MM.1S (cell line): ENCODE measurements around the gene RNGTT.

Source experiments
- CTCF ChIP-seq: fragments of 300-600 bp; sonication (generic); IDR thresholded peaks from 2 replicates; pipeline ENCODE4 v1.5.1; 2016; ENCODE audit warnings: antibody characterized with exemption, low read length, mixed read lengths
- EZH2 ChIP-seq: fragments of 300-600 bp; sonication (generic); optimal IDR thresholded peaks from 2 replicates; pipeline ENCODE3; 2017; ENCODE audit warnings: low read depth, mild to moderate bottlenecking, antibody characterized with exemption, low read length, mixed read lengths

DNA sequence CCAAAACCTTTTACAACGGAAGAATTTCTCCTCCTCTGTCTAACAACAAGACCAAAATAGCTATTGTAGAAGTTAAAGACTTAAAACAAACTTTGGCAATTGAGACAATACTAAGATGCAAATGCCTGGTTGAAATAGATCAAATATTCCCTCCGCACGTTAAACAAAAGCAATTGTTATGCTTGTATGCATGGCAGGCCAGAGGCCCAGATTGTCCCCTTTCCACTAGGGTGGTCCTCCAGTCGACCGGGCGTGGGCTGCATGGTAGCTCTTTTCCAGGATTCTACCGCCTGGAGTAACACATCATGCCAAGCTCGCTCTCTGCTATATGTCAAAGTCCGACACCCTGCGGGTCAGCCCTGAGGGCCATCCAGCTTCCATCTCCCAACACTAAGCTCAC lies 234.7 kb downstream of the RNGTT start:
- TF ChIP-seq EZH2 = no peak
- TF ChIP-seq CTCF = no peak
